NCI-H2081 treated with DMSO at 0.1 percent for 48 hours (cell line): ENCODE data around the gene GJA8.
"Not testable (repeated sequence)": the region's sequence is repeated elsewhere in the genome, so short reads cannot be mapped to it uniquely, and the experiment has no call there.

Experiments
- DNase-seq: peaks from one replicate; lab custom pipeline; 2025; lab: John Stamatoyannopoulos, UW

GJA8 gene

DNA sequence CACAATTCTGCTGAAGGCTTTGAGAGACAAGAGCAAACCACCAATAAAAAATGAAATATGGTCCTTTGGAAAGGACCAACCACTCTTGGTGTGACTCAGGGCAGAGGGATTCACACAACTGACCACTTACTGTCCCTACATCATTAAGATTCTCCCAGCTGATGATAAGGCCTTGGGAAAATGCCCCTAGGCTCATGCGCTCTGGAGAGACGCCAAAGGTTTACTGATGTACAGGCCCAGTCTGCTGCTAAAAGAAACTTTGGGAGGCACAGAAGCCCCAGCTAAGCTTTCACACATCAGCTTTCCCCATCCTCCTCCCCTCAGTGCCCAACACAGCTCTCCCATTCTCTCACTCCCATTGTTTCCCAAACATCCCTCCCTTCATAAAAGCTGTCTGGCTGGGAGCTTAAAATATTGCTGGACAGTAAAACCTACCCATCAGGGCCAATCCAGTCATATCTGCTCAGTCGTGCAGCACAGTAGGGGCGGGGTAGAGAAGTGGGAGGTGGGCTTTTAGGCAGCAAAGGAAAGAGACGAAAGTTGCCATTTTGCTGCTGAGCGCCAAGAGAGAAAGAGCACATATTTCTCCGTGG lies at the start of gene GJA8:
Gene GJA8, plus strand, starts transcription at position 543 of the 593 bp plus-strand sequence. CDS start 5,161 bp downstream, outside the sequence.
- DNase-seq: no peak

DNA sequence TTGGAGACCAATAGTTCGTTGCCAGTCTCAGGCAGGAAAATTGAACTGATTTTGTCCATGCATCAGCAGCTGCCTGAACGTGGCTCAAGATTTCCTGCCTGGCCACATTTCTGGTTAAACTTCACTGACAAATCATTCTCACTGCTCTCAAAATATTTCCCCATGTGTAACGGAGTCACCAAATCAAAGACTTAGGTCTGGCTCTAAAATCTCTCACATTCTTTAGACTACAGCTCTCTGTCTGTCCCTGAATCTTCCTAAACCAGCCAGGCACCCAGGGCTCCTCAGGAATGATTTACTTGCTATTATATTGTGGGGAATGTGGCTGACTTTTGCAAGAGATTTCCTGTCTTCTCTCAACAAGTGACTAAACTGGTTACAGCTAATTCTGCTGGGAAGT lies 49.2 kb upstream of the GJA8 start:
- DNase-seq: no peak

DNA sequence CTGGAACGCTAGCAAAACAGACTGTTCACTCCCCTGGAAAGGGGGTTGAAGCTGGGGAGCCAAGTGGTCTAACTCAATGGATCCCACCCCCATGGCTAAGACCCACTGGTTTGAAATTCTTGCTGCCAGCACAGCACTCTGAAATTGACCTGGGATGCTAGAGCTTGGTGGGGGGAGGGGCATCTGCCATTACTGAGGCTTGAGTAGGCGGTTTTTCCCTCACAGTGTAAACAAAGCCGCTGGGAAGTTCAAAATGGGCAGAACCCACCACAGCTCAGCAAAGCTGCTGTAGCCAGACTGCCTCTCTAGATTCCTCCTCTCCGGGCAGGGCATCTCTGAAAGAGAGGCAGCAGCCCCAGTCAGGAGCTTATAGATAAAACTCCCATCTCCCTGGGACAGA lies 47.6 kb upstream of the GJA8 start:
- not testable (repeated sequence) for DNase-seq

DNA sequence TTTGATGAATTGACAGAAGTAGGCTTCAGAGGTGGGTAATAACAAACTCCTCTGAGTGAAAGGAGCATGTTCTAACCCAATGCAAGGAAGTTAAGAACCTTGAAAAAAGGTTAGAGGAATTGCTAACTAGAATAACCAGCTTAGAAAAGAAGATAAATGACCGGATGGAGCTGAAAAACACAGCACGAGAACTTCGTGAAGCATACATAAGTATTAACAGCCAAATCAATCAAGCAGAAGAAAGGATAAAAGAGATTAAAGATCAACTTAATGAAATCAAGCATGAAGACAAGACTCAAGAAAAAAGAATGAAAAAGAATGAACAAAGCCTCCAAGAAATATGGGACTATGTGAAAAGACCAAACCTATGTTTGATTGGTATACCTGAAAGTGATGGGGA lies 46.6 kb upstream of the GJA8 start:
- DNase-seq: not testable (repeated sequence)

DNA sequence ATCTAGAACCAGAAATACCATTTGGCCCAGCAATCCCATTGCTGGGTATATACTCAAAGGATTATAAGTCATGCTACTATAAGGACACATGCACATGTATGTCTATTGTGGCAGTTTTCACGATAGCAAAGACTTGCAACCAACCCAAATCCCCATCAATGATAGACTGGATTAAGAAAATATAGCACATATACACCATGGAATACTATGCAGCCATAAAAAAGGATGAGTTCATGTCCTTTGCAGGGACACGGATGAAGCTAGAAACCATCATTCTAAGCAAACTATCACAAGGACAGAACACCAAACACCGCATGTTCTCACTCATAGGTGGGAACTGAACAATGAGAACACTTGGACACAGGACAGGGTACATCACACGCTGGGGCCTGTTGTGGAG lies 35.4 kb upstream of the GJA8 start:
- not testable (repeated sequence) for DNase-seq

DNA sequence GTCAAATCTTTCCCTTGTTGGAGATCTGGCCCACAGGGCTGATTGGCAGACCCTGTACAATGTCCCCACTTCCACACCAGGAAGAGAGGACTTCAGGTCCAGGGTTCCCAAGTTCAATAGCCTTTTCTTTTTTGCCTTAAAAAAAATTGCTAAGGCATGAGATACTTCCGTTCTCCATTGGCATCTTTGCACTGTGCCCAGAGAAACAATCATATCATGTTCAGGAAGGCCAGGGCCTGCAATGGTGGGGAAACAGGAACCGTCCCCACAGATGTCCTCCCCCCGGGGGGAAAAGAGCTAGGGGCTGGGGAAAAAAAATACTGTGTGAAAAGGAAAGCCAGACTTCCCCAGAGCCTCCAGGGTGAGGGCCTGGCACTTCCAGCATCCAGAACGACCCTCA lies 24.6 kb upstream of the GJA8 start:
- DNase-seq: no peak

DNA sequence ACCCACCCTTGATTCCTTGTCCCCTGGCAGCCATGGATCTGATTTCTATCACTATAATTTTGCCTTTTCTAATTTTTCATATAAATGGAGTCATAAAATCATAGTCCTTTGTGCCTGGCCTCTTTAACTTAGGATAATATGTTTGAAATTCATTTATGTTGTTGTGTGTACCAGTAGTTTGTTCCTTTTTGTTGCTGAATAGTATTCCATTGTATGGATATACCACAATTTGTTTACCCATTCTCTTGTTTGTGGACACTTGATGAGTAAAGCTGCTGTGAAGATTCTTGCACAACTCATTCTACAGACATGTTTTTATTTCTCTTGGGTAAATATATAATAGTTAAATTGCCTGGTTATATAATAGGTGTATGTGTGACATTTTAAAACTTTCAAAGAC lies 22.7 kb upstream of the GJA8 start:
- DNase-seq: no peak

DNA sequence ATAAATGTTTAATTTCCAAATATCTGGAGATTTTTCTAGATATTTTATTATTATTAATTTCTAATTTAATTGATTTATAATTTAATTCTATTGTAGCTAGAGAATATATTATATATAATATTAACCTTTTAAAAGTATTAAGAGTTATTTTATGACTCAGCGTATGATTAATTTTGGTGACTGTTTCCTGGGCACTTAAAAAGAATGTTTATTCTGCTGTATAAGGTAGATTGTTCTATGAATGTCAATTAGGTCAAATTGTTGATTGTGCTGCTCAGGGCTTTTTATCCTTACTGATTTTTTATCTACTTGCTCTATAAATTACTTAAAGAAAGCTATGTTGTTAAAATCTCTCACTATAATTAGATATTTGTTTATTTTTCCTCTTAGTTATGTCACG lies 20.1 kb upstream of the GJA8 start:
- no peak for DNase-seq

DNA sequence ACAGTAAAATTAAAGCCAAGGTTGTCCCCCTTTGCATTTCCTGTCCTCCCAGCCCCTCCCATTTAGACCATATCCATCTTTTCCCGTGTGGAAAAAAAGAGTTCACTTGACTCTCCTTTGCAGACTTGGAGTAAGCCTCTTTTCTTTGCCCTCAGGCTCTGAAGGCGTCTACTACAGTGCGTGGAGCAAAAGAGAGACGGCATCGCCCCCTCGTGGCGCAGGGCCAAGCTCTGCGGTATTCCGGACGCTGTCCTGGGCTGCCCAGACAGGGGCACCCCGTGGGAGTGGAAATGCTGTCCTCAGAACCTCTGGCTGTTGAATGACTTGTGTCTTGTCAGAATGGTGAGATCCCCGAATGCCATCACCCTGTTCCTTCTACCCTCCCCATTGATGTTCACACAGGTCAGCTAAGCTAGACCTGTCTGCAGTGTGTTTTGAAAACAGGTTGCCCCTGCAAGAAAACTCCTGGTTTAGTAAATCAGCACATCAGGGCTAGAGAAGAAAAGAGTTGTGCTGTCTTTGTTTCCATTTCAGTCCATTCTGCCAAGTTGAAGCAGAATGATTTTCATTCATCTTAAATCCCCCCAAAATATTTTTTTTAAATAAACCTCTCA lies 12.3 kb upstream of the GJA8 start:
- no peak for DNase-seq

DNA sequence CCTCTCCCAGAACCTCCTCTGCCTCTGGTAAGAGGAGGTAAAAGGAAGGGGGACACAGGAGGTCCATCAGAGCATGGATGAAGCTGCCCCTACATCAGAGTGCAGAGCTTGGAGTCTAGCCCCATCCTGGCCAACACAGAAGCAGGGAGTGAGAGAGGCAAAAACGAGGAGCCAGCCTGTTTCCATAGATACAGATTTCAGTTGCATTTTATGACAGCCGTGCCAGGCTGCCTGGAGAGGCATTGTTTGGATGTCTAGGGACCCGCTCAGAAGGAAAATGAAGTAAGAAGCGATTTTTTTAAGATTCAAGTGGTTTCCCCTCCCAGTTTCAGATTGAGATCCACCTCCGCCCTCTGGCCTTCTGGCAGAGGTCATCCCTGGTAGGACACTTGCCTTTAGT lies 11.5 kb upstream of the GJA8 start:
- DNase-seq: no peak

DNA sequence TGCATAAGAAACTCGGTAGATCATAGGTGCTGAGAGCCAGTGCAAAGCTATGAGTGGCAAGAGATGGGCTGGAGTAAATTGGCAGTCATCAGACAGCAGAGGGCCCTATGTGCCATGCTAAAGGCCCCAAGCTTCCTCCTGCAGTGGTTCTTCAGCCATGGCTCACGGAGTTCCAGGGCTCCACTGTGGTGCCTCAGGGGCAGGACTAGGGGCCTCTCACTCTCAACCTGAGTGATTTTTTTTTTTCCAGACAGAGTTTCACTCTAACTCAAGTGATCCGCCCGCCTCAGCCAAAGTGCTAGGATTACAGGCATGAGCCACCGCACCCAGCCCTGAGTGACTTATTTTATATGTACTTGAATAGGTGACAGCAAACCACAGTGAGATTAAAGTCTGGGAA lies 10.4 kb upstream of the GJA8 start:
- DNase-seq: peak; percentile 18

DNA sequence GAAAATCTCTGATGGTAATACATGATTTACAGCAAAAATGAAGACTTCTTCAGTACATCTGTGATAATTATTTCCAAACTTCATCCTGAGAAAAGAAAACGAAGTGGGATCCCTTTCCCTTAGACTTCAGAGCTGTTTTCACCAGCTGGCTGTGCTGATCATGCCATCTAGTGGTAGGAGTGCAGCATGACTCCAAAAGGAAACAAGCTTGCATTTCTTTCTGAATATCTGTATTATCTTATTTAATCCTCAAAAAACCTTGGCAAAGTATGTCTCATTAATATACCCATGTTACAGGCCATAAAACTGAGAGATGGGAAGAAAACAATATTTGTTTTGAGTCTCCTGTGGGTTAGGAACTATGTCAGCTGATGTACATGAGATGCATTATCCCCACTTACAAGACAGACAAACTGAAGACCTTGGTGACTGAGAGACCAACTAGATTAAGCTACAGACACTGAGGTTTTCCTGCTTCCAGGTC lies 9.8 kb upstream of the GJA8 start:
- no peak for DNase-seq

DNA sequence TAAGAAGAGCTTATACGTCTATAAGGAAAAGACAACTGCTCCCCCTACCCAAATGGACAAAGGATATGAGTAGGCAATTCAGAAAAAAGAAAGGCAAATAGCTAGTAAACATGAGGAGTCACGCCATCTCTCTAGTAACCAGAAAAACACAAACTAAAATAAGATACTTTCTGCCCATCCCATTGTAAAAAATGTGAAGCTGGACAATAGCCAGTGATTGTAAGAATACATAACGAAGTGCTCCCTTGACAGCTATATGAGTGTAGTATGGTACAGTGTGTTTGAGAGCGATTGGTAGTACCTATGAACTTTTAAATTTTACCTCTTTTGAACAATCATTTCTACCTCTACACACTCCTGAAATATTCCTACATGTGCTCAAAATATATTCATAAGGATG lies 7.5 kb upstream of the GJA8 start:
- no peak for DNase-seq

DNA sequence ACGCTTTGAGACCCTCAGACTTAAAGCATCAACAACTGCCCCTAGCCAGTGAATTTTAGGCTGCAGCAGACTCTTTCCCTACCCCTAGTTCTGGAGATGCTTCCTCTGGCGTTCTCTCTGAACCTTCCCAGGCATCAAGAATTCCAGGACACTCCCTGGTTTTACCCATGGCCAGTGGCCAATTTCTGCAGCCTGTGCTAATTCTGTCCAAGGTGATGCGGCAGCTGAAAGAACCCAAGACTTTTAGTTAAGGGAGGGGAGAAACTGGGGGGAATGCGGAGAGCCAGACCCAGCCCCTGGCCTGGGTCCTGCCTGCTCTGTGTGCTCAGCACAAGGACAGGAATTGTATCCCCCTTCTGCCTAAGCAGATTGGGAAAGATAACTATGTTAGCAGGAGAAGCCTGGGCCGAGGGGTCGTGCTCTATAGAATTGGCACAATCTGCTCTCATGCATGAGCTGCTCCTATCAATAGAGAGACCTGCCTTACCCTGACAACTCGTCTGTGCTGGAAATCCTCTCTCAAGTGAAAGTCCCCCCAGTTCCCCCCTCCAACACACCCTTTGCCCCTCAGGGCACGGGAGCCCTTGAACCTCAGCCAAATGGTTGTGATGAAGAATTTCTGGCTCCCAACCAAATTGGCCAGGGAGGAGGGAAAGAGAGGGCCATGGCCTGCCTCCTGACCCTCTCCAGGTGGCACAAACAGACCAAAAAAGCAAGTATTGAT lies 5.4 kb upstream of the GJA8 start:
- no peak for DNase-seq

DNA sequence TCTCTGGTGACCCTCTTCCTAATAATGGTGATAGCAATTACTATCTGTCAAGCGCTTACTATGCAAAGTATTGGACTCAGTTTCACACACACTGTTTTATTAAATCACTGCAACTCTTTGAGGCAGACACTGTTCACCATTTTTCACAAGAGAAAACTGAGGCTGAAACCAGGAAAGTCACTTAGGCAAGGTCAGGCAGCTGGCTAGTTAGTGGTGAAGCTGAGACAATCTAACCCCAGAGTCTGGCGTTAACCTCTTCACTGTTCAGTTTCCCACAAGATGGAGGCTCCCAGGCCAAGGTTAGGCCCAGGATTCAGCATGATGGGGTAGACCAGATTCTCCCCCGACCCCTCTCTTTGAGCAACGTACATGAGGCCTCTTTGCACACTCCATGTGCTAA lies 4.8 kb upstream of the GJA8 start:
- no peak for DNase-seq

DNA sequence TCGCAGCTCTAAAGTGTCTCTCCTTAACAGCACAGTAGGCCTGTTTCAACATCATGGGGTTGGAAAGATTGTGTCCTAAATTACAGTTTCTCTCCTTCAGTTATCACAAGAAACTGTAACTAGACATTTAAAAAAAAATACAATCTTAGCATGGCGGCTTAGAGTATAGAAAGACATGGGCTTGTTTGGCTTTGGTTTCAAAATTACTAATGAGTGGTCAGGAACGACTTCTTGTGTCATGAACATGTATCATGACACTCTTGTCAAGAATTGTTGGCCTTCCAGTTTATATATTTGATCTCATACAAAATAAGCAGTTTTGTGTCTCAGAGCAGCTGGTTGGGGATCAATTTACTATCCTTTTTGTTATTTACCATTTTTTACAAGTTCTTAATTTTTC lies 2.1 kb downstream of the GJA8 start:
- DNase-seq: no peak

DNA sequence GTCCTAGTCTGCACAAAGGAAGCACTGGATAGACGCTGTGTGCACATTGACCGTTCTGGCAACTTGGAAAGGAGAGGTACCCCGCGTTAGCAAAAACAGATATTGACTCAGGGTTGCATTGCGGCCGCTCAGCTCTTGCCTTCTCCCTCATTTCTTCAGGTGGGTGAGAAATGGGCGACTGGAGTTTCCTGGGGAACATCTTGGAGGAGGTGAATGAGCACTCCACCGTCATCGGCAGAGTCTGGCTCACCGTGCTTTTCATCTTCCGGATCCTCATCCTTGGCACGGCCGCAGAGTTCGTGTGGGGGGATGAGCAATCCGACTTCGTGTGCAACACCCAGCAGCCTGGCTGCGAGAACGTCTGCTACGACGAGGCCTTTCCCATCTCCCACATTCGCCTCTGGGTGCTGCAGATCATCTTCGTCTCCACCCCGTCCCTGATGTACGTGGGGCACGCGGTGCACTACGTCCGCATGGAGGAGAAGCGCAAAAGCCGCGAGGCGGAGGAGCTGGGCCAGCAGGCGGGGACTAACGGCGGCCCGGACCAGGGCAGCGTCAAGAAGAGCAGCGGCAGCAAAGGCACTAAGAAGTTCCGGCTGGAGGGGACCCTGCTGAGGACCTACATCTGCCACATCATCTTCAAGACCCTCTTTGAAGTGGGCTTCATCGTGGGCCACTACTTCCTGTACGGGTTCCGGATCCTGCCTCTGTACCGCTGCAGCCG lies 5.4 kb downstream of the GJA8 start:
- DNase-seq: no peak

DNA sequence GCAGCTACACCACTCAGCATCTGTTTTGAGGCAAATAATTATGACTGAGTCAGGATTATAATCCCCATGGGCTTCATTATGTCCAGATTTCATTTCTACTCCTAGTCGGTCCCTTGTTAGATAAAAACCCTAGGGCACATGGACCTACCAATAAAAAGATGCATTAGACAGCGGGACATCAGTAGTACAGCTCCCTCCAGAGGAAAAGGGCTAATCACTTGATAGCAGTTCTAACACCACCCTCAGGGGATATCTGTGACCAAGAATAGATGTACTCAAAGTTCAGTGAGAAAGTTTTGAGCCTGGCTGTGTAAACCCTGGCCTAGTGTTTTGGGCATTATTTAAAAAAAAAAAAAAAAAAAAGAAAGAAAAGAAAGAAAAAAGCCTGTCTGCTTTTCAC lies 10.0 kb downstream of the GJA8 start:
- no peak for DNase-seq

DNA sequence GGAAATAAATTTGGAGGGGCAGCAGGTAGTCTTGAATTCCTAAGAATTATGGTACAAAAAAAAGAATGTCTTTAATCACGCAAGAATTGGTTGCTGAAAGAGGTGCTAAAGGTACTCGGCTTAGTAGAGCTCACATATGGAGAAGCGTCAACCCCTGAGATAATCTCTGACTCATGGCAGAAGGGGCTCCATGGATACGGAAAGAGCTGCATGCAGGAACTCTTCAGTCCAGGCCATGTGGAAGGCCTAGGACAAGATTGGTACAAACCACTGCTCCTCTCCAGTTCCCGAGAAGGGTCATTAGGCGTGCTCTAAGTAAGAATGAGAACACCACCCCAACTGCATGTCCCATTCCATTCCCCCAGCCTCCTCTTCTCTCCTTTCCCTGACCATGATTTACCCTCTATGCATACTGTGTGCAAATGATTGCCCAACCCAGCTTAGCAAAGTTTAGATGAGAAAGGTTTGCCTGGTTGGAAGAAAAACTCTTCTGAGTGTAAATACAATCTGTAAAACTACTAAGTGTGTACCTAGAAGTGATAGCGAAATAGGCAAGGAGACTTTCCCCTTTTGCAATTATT lies 10.9 kb downstream of the GJA8 start:
- DNase-seq: no peak

DNA sequence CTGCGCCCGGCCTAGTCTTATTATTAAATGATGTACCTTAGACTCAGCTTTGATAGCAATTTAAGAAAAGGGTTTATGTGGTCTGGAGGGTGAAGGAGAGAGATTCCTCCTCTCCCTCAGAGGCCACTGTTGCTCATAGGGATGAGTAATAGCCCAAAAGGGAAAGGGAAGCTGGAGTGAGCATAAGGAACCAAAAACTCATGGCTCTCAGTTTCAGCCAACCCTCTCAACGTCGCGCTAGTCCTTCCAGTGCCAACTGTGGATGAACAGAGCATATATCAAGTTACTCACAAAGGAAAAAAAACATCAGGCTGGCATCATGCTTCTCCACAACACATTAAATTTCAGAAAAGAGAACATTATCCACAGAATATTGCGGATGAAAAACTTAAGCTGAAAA lies 17.3 kb downstream of the GJA8 start:
- no peak for DNase-seq

DNA sequence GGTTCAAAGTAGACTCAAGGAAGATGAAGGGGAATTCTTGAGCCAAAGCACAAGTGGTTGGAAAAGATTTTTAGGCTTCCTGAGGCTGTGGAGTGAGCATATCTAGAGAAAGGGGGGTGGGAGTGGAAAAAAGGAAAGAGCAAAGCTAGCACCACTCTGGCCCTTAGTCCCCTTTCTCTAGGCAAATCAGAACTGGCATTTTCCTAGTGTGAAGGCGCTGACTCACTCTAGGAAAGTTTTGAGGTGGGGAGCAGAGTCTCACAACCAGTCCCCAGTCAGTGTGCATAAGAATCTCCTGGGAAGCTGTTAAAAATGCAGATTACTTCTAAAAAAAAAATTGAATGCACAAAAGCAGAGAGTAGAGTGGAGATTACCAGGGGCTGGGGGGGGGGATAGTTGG lies 22.2 kb downstream of the GJA8 start:
- no peak for DNase-seq

DNA sequence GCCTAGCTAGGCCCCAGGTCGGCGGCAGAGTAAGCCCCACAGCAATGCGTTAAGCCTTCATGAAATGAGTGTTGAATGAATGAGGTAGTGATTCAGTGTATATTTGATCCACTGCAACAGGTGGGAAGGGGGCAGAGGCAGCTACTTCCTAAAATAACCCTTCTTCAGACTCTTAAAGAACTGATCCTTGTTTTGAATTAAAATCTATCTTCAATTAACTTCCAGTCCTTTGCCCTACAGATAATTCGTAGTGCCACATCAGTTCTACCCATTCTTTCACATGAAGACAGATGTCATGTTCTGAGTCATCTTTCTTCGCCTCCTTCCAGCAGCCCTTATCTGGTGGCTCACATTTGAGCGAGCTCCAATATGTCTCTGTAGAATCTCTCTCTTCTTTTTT lies 24.6 kb downstream of the GJA8 start:
- DNase-seq: not testable (repeated sequence)
